ENCODE measurements around the gene CABP7. TPM values are rescaled to one million over a fixed set of nuclear protein-coding genes. Genes with fewer than 3 reads are reported as not detected.

CABP7 gene
- total RNA-seq, 4 donors from 2014 or later: 0.20 TPM; not detected in 3

DNA sequence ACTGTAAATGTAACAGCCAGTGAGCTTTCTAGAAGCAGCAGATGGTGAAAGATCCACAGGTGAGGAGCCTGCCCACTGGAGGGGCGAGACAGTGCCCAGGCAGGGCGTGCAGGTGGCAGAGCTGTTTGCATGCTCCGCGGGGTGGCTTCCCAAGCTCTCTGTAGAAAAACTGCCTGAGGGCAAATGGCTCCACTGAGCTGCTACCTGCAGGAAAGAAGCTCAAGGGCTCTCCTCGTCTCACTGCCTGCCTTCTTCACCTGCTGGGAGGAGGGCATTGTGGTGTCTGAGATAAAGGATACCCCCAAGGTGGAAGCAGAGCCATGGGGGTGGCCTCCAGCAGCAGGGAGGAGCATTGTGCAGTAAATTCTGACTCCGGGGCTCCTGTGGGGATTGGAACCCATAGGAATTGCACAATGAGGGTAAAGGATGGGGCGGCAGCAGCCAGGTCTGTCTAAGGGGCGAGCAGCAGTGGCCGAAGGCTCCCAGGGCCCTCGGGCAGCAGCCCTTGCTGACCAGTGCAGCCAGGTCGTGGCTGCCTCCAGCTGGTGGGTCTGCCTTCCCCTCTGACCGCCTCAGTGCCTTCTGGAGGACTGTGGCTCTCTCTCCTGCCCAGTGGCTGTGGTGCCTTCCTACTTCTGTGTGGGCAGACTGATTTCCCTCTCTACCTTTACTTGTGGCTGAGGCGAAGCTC is 28.0 kb upstream of the CABP7 start:
- TF ChIP-seq POLR2A (IDR thresholded peaks at IDR 0.05): no peak
- no peak for TF ChIP-seq EP300 (IDR thresholded peaks at IDR 0.05)
- no peaks in the 10 kb centered on the region for H3K27me3 ChIP-seq
- no peak overlapping the region for H3K27ac ChIP-seq
- H3K4me1 ChIP-seq: peaks cover 0 to 29% (median 3%) of the 10 kb centered on the region in 4 donors
- DNase-seq (ENCODE audit: low spot score in 2 of 2): no peak
- 83 to 85% methylated on average over 13 of the region's 13 CpGs for WGBS, 2 donors
- H3K36me3 ChIP-seq: peaks cover 0 to 76% (median 0%) of the 10 kb centered on the region in 3 donors
- H3K4me3 ChIP-seq: no peak overlapping the region
- no peaks in the 10 kb centered on the region for H3K9me3 ChIP-seq

DNA sequence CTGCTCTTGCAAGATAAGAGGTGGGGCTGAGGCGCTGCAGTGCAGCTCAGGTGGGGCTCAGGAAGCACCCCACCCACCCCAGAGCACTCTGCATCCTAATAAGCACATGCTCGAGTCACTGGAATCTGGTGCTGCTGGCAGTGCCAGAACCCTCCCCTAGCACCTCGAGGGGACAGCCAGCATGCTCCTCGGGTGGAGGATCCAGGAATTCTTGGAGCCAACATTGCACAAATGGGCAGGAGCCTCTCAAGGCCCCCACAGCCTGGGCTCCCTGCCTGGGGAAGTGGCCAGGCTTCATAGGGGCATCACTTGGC is 27.5 kb upstream of the CABP7 start:
- TF ChIP-seq POLR2A (IDR thresholded peaks at IDR 0.05) (no peak), EP300 (IDR thresholded peaks at IDR 0.05) (no peak)
- TF ChIP-seq, protein P1, sequence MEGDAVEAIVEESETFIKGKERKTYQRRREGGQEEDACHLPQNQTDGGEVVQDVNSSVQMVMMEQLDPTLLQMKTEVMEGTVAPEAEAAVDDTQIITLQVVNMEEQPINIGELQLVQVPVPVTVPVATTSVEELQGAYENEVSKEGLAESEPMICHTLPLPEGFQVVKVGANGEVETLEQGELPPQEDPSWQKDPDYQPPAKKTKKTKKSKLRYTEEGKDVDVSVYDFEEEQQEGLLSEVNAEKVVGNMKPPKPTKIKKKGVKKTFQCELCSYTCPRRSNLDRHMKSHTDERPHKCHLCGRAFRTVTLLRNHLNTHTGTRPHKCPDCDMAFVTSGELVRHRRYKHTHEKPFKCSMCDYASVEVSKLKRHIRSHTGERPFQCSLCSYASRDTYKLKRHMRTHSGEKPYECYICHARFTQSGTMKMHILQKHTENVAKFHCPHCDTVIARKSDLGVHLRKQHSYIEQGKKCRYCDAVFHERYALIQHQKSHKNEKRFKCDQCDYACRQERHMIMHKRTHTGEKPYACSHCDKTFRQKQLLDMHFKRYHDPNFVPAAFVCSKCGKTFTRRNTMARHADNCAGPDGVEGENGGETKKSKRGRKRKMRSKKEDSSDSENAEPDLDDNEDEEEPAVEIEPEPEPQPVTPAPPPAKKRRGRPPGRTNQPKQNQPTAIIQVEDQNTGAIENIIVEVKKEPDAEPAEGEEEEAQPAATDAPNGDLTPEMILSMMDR (IDR thresholded peaks at IDR 0.05): no peak
- WGBS, 2 donors: 83 to 100% methylated on average over 1 to 2 of the region's 4 CpGs
- no peak overlapping the region for H3K4me3 ChIP-seq

DNA sequence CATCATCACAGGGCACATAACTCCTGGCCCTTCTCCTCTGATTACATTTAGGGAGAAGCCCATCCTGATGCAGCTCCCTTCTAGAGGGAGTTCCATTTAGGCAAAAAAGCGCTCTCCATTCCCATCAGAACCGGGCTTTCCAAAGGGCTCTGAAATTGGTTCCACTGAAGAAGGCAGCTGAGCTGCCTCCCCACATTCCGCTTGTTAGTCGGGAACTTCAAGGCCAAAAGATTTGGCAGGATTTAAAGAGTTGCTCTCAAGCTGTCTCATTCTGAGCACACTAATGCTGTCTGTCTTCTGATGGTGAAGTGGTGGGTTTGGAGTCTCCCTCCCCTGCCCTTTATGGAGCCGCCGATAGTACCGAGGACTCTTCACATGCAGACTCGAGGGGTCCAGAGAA is 26.6 kb upstream of the CABP7 start:
- Histone ChIP-seq H3K4me1 (peaks cover 0 to 29% (median 3%) of the 10 kb centered on the region in 4 donors), H3K9me3 (no peaks in the 10 kb centered on the region), H3K4me3 (no peak overlapping the region), H3K27me3 (no peaks in the 10 kb centered on the region), H3K36me3 (peaks cover 0 to 75% (median 0%) of the 10 kb centered on the region in 3 donors), H3K27ac (no peak overlapping the region)
- no peak for DNase-seq (ENCODE audit: low spot score in 2 of 2)
- TF ChIP-seq, protein P1 (IDR thresholded peaks at IDR 0.05): no peak
- TF ChIP-seq EP300 (IDR thresholded peaks at IDR 0.05): no peak
- TF ChIP-seq POLR2A (IDR thresholded peaks at IDR 0.05): no peak
- WGBS, 2 donors: 69 to 72% methylated on average over 8 of the region's 8 CpGs

More for the DNA sequence above, 27.5 kb upstream of the CABP7 start:
- no peaks in the 10 kb centered on the region for H3K27me3 ChIP-seq
- no peaks in the 10 kb centered on the region for H3K9me3 ChIP-seq
- peaks cover 0 to 29% (median 3%) of the 10 kb centered on the region in 4 donors for H3K4me1 ChIP-seq
- no peak overlapping the region for H3K27ac ChIP-seq
- H3K36me3 ChIP-seq: peaks cover 0 to 76% (median 0%) of the 10 kb centered on the region in 3 donors
- DNase-seq (ENCODE audit: low spot score in 2 of 2): no peak

DNA sequence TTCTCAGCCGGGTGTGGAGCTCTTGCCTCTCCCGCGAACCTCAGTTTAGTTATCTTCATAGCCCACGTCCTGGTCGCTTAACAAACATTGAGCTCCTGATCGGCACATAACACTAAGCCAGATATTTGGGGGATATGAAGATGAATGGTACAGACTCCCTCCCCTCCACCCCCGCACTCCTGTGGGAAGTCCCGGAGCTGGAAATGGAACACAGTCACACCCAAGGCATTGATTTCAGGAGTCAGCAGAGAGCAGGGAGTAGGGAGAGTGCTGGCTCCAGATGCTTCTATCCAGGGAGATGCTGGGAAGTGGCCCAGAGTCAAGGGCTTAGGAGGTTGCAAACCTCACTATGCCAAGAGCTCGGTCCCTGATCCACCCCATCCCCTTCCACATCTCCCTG is 26.1 kb upstream of the CABP7 start:
- TF ChIP-seq, protein P1 (IDR thresholded peaks at IDR 0.05): no peak
- no peak for TF ChIP-seq EP300 (IDR thresholded peaks at IDR 0.05)
- TF ChIP-seq POLR2A (IDR thresholded peaks at IDR 0.05): no peak
- WGBS, 2 donors: 70 to 71% methylated on average over 8 to 9 of the region's 9 CpGs
- Histone ChIP-seq H3K4me3 (no peak overlapping the region), H3K27ac (no peak overlapping the region), H3K27me3 (no peaks in the 10 kb centered on the region), H3K4me1 (peaks cover 0 to 29% (median 3%) of the 10 kb centered on the region in 4 donors), H3K36me3 (peaks cover 0 to 70% (median 0%) of the 10 kb centered on the region in 3 donors), H3K9me3 (no peaks in the 10 kb centered on the region)
- no peak for DNase-seq (ENCODE audit: low spot score in 2 of 2)

DNA sequence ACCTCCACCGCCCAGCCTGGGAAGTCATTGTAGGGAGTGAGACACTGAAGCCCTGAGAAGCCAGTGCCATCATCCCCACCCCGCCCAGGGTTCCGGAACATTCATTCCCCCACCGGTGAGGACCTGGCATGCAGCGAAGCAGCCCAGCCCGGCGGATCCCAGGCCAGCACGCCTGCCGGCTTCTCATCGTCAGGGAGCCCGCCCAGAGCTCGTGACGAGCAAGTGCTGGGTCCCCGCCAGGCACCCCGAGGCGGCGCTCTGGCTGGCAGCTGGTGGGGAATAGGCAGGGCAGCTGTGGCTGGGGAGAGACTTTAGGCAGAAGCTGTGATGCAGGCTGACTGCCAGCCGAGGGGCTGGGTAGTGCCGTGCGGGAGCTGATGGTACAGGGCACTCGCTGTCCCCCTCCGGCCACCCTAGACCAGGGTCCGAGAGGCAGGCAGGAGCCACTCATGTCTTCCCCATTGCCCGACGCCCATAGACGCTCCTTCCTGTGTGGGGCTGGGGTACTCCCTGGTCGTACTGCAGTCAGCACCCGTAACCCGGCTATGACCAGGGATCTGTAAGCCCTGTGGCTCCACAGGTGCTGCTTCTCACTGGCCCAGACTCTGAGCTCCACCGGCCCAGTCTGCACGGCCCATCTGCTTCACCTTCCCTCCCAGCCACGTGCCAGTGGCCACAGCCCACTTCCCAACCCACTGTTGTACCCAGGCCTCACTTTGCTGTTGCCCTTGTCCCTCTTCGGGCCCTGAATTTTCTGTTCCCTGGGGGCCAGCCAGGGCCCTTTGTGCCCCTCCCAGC is 24.5 kb upstream of the CABP7 start:
- Histone ChIP-seq H3K4me3 (no peak overlapping the region), H3K27me3 (peaks cover 0 to 2% of the 10 kb centered on the region in 2 donors), H3K36me3 (peaks cover 0 to 70% (median 0%) of the 10 kb centered on the region in 3 donors), H3K9me3 (no peaks in the 10 kb centered on the region), H3K27ac (no peak overlapping the region), H3K4me1 (peaks cover 0 to 21% (median under 1%) of the 10 kb centered on the region in 4 donors)
- 90 to 95% methylated on average over 28 to 31 of the region's 33 CpGs for WGBS, 2 donors
- no peak for DNase-seq (ENCODE audit: low spot score in 2 of 2)
- no peak for TF ChIP-seq EP300 (IDR thresholded peaks at IDR 0.05)
- TF ChIP-seq POLR2A (IDR thresholded peaks at IDR 0.05): no peak
- TF ChIP-seq, protein P1 (IDR thresholded peaks at IDR 0.05): no peak

Data from tibial nerve (tissue), 4 donors.